Breast epithelium (tissue), 3 donors: ENCODE data around the gene ATG2A.

ENCODE experiments used
- POLR2A ChIP-seq: fragments of 450-650 bp; IDR thresholded peaks from one replicate; pipeline ENCODE4 v1.6.1; 2016; ENCODE audit warnings: antibody characterized with exemption, mild to moderate bottlenecking, moderate library complexity
- POLR2AphosphoS5 ChIP-seq, 3 donors: sonication (generic); formaldehyde crosslinking; IDR thresholded peaks; one replicate each; pipeline ENCODE4 v1.6.1; 2017; ENCODE audit warnings: antibody characterized with exemption in 3 of 3
- TF ChIP-seq, protein P1 (sequence below), 3 donors: fragments of 450-650 bp; IDR thresholded peaks; one replicate each; pipeline ENCODE4 v1.5.1; 2016 to 2017; ENCODE audit warnings: antibody characterized with exemption in 3 of 3, mild to moderate bottlenecking in 3 of 3, moderate library complexity in 3 of 3

GRCh38 chr11:64848826-64849597 is 68.0 kb downstream of the ATG2A start:
- TF ChIP-seq POLR2A (no peak), POLR2AphosphoS5 (IDR thresholded peaks at IDR 0.05) (peak in 1 of 3 donors; percentile 8)
- TF ChIP-seq, protein P1, sequence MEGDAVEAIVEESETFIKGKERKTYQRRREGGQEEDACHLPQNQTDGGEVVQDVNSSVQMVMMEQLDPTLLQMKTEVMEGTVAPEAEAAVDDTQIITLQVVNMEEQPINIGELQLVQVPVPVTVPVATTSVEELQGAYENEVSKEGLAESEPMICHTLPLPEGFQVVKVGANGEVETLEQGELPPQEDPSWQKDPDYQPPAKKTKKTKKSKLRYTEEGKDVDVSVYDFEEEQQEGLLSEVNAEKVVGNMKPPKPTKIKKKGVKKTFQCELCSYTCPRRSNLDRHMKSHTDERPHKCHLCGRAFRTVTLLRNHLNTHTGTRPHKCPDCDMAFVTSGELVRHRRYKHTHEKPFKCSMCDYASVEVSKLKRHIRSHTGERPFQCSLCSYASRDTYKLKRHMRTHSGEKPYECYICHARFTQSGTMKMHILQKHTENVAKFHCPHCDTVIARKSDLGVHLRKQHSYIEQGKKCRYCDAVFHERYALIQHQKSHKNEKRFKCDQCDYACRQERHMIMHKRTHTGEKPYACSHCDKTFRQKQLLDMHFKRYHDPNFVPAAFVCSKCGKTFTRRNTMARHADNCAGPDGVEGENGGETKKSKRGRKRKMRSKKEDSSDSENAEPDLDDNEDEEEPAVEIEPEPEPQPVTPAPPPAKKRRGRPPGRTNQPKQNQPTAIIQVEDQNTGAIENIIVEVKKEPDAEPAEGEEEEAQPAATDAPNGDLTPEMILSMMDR (IDR thresholded peaks at IDR 0.05) = peak in 1 of 3 donors; percentile 30
